Subcutaneous adipose tissue (tissue), 4 donors: ENCODE measurements around the gene ATP5MC2. TPM values are rescaled to one million over a fixed set of nuclear protein-coding genes. Genes with fewer than 3 reads are reported as not detected.

Experiments
- CTCF ChIP-seq: fragments of 450-650 bp; IDR thresholded peaks from one replicate; pipeline ENCODE4 v1.5.1; 2016; ENCODE audit warnings: low read depth, mild to moderate bottlenecking, control low read depth, antibody characterized with exemption, moderate library complexity
- total RNA-seq, 4 donors: library from RNA; depleted of rRNA; stranded (reverse); fragments of >200 nt; gene quantifications; one replicate each; pipeline ENCODE4 v1.1.0, GENCODE V29; 2016

Gene ATP5MC2
- total RNA-seq, 4 donors from 2014 or later = 156 to 327 (median 249) TPM

DNA sequence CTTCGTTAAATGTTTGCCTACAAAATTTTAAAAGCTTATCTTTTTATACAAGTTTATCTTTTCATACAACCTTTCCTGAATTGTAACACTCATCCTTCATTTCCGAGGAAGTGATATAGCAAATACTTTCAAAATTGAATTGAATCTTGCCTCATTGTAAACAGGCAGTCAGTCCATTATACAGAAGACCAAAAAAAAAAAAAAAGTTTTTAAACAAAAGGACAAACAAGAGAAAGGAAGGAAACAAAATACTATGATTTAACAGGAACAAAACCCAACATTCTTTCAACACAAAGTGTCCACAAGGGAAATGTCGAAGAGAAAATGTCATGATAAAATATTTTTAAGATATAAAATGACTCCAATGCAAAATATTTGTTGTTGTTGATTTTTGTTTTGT, 58.2 kb downstream of the ATP5MC2 start:
- TF ChIP-seq CTCF = no peak

- TF ChIP-seq CTCF = no peak
Observed at GRCh38 chr12:53616950-53617349, 58.9 kb downstream of the ATP5MC2 start.

Other genes starting within 250 kb of the ATP5MC2 start
- 10 to 100 TPM; 57.7 to 83.1 (median 71.0) TPM for gene PRR13, start 234.3 kb downstream of the ATP5MC2 start, total RNA-seq
- gene PCBP2, start 224.0 kb downstream of the ATP5MC2 start, total RNA-seq = 100 to 1,000 TPM; 622 to 768 (median 702) TPM
- gene MAP3K12, start 176.6 kb downstream of the ATP5MC2 start, total RNA-seq = 10 to 100 TPM in 3 of 4 donors, 1 to 10 TPM in 1; 5.1 to 30.7 (median 24.6) TPM
- 10 to 100 TPM; 16.0 to 27.1 (median 22.7) TPM for gene TARBP2, start 174.8 kb downstream of the ATP5MC2 start, total RNA-seq
- gene NPFF, start 168.6 kb downstream of the ATP5MC2 start, total RNA-seq = not detected
- 10 to 100 TPM; 32.0 to 49.7 (median 43.7) TPM for gene ATF7, start 49.7 kb downstream of the ATP5MC2 start, total RNA-seq
- 100 to 1,000 TPM; 149 to 263 (median 237) TPM for gene CALCOCO1, start 51.4 kb upstream of the ATP5MC2 start, total RNA-seq
- not detected for gene CISTR, start 75.9 kb upstream of the ATP5MC2 start, total RNA-seq